ENCODE results near the gene BANP.
"Not testable (repeated sequence)": the region's sequence is repeated elsewhere in the genome, so short reads cannot be mapped to it uniquely, and the experiment has no call there.

The BANP gene

GRCh38 chr16:88088611-88089010 is 137.4 kb downstream of the BANP start:
- not testable (repeated sequence) for DNase-seq (ENCODE audit: low spot score)

- not testable (repeated sequence) for DNase-seq (ENCODE audit: low spot score)
Observed at GRCh38 chr16:88089071-88089470, 137.8 kb downstream of the BANP start.

GRCh38 chr16:88089632-88090376 is 138.6 kb downstream of the BANP start:
- DNase-seq (ENCODE audit: low spot score) = not testable (repeated sequence)

GRCh38 chr16:88090377-88091175 is 139.3 kb downstream of the BANP start:
- not testable (repeated sequence) for DNase-seq (ENCODE audit: low spot score)

- not testable (repeated sequence) for DNase-seq (ENCODE audit: low spot score)
Observed at GRCh38 chr16:88091221-88091971, 140.2 kb downstream of the BANP start.

- not testable (repeated sequence) for DNase-seq (ENCODE audit: low spot score)
Observed at GRCh38 chr16:88091972-88092302, 140.7 kb downstream of the BANP start.

GRCh38 chr16:88092791-88093555 is 141.7 kb downstream of the BANP start:
- not testable (repeated sequence) for DNase-seq (ENCODE audit: low spot score)

GRCh38 chr16:88093556-88094252 is 142.5 kb downstream of the BANP start:
- DNase-seq (ENCODE audit: low spot score) = not testable (repeated sequence)

GRCh38 chr16:88094253-88094575 is 143.0 kb downstream of the BANP start:
- not testable (repeated sequence) for DNase-seq (ENCODE audit: low spot score)

- not testable (repeated sequence) for DNase-seq (ENCODE audit: low spot score)
Observed at GRCh38 chr16:88094900-88095299, 143.7 kb downstream of the BANP start.

GRCh38 chr16:88096659-88097058 is 145.4 kb downstream of the BANP start:
- DNase-seq (ENCODE audit: low spot score) = not testable (repeated sequence)

GRCh38 chr16:88098731-88099562 is 147.7 kb downstream of the BANP start:
- DNase-seq (ENCODE audit: low spot score) = not testable (repeated sequence)

GRCh38 chr16:88099563-88099890 is 148.3 kb downstream of the BANP start:
- DNase-seq (ENCODE audit: low spot score) = no peak

GRCh38 chr16:88099956-88100355 is 148.7 kb downstream of the BANP start:
- not testable (repeated sequence) for DNase-seq (ENCODE audit: low spot score)

- DNase-seq (ENCODE audit: low spot score) = not testable (repeated sequence)
Observed at GRCh38 chr16:88100801-88101622, 149.8 kb downstream of the BANP start.

GRCh38 chr16:88101623-88102105 is 150.4 kb downstream of the BANP start:
- DNase-seq (ENCODE audit: low spot score) = not testable (repeated sequence)

- no peak for DNase-seq (ENCODE audit: low spot score)
Observed at GRCh38 chr16:88102597-88102996, 151.4 kb downstream of the BANP start.

GRCh38 chr16:88103011-88103410 is 151.8 kb downstream of the BANP start:
- no peak for DNase-seq (ENCODE audit: low spot score)

GRCh38 chr16:88103581-88104188 is 152.5 kb downstream of the BANP start:
- DNase-seq (ENCODE audit: low spot score) = no peak
